ENCODE measurements around the gene CITED2.

CITED2 gene

GRCh38 chr6:139325686-139326085 lies 48.8 kb downstream of the CITED2 start:
- DNase-seq, result no peak

- DNase-seq, result no peak
Measured at GRCh38 chr6:139325125-139325524, 49.3 kb downstream of the CITED2 start.

GRCh38 chr6:139324301-139324555 lies 50.2 kb downstream of the CITED2 start:
- no peak for DNase-seq

GRCh38 chr6:139323511-139324300 lies 50.7 kb downstream of the CITED2 start:
- DNase-seq, result no peak

Measured in cerebellar nuclear complex (tissue), 1 donor.